ENCODE results near the gene ATXN7L2. TPM values are rescaled to one million over a fixed set of nuclear protein-coding genes. Genes with fewer than 3 reads are reported as not detected.
"Not testable (repeated sequence)": the region's sequence is repeated elsewhere in the genome, so short reads cannot be mapped to it uniquely, and the experiment has no call there.

Gene ATXN7L2, protein sequence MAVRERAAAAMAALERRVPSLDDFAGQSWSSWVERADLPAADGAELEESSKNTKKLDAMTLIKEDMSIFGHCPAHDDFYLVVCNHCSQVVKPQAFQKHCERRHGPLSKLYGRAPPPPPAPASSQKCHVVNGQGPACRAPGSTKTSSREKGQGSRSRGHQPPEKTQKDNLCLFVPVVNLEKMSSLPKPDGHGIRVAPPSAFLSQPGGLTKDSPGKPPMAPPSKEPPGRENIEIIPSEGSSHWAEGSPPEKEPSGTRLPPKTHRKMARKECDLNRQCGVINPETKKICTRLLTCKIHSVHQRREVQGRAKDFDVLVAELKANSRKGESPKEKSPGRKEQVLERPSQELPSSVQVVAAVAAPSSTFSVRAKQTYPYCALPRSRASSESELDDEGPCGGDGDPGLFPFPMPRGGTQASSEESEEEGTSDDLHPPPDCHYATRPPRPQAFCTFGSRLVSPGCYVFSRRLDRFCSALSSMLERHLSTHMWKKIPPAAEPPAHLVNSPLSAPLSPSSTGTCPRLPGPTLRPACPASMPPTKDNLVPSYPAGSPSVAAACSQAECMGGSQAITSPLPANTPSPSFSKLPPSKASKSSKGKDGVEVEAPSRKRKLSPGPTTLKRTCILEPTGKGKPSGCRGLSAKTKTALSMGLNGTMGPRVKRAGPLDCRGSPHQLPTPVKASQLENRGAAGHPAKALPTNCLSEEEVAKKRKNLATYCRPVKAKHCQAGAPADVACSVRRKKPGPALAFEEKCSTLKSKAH
- polyA plus RNA-seq (ENCODE audit: insufficient read length in 4 of 4) = 10 to 100 TPM in 2 of 4 donors, 1 to 10 TPM in 2; 9.0 to 10.2 (median 9.8) TPM

DNA sequence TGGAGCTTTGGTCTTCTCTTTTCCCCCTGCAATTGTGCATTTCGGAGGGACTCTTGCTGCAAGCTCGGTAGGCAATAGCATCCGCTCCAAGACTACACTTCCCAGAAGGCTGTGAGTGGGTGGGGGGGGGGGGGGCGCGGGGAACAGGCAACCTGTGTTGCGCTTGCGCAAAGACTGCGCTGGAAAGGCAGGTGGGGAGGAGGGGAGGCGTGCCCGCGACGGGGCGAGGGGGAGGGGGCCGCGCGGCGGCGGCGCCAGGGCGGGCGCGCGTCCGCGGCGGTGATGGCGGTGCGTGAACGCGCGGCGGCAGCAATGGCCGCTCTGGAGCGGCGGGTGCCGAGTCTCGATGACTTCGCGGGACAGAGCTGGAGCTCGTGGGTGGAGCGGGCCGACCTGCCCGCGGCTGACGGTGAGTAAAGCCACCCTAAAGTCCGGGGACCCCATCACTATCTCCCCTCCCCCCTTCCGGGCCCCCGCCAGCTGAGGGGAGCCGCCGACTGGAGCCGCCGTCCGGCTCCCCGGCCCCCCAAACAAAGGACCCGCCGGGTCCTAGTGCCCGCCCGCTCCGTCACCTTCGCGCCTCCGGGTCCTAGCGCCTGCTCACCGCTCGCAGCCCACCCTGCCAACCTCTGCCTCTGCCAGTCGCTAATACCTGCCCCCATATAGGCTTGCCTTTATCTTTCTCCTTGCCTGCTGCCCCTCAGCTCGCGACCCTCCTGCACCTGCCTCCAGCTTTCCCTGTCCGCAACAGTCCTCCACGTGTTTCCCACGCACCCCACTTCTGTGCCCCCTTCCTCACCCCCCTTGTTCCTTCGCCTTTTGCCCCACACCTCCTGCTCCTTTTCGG, at the start of gene ATXN7L2:
Gene ATXN7L2, plus strand, starts transcription at position 234 of the 847 bp plus-strand sequence. Its CDS starts 49 bp downstream, at position 283.
- peak; percentile 83 to 88 (median 84) for DNase-seq (ENCODE audit: low read depth in 4 of 4, low spot score in 3 of 4)

DNA sequence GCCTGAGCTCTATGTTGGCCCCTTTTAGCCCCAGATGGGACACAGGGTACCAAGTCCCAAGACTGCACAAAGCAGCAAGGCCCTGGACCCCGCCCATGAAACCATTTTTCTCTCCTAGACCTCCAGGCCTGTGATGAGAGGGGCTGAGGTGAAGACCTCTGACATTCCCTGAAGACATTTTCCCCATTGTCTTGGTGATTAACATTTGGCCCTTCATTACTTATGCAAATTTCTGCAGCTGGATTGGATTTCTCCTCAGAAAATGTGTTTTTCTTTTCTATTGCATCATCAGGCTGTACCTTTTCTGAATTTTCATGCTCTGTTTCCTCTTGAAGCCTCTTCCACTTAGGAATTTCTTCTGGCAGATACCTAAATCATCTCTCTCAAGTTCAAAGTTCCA, 49.2 kb upstream of the ATXN7L2 start:
- no peak for DNase-seq (ENCODE audit: low read depth in 4 of 4, low spot score in 3 of 4)

DNA sequence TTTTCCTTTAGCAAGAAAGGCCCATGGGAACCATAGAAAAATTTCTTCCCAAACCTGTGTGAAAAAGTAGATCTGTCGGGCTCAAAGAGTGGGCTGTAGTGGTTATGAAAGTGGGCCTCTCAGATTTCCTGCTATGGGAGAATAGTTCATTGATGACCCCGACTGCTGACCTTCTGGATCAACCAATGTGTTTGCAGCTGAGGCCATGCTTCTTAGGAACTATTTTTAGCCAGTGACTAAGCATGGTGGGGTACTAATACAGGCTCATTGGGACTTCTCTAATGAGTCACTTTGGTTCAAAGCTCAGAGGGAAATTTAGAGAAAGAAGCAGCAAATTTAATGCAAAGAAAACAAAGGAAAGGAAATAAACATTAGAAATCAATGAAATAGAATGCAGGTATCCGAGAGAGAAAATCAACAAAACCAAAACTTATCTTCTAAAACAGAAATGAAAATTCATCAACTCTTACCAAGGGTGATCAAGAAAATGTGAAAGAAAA, 44.9 kb upstream of the ATXN7L2 start:
- DNase-seq (ENCODE audit: low read depth in 4 of 4, low spot score in 3 of 4) = no peak

DNA sequence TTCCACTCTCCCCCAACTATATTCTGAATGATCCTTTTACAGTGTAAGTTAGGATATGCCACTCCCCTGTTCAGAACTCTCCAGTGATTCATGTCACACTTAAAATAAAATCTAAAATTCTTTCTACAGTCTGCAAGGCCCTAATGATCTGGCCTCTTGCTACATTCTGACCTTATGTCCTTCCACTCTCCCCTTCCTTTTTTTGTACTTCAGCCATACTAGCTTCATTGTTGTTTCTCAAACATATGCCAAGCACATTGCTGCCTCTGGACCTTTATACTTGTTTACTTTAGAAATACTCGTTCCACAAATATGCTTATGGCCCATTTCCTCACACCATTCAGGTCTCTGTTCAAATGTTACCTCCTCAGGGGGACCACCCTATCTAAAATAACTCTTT, 42.6 kb upstream of the ATXN7L2 start:
- no peak for DNase-seq (ENCODE audit: low read depth in 4 of 4, low spot score in 3 of 4)

DNA sequence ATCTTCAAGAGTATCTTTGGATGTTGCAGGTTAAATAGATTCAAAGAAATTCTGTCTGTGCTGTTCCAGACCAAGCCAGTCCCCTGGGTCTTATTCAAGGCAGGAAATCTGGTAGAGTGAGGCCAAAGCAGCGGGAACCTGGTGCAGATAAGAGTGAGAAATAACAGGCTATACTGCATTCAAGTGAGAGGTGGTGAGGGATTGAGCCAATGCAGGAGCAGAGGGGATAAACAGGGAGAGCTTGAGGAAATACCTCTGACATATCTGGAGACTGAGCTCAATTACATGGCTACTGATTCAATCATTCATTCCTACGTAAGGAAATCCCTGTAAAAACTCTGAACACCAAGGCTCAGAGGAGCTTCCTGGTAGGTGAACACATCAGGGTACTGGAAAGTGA, 40.2 kb upstream of the ATXN7L2 start:
- no peak for DNase-seq (ENCODE audit: low read depth in 4 of 4, low spot score in 3 of 4)

DNA sequence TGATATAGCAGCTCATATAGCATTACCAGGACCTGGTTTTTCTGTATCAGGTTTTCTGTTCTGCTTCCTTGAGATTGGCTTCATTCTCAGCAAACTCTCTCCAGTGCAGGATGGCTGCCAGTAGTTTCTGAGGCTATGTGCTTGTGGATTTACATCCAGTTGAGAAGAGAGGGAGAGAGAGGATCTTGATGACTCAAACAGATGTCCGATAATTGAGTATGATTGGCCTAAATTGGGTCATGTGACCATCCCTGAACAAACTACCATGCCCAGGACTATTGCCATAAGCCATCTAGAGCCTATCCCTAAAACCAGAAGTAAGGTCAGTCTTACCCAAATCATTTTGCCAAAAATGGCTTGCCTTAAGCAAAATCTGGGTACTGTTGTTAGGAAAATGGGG, 39.4 kb upstream of the ATXN7L2 start:
- DNase-seq (ENCODE audit: low read depth in 4 of 4, low spot score in 3 of 4) = no peak

DNA sequence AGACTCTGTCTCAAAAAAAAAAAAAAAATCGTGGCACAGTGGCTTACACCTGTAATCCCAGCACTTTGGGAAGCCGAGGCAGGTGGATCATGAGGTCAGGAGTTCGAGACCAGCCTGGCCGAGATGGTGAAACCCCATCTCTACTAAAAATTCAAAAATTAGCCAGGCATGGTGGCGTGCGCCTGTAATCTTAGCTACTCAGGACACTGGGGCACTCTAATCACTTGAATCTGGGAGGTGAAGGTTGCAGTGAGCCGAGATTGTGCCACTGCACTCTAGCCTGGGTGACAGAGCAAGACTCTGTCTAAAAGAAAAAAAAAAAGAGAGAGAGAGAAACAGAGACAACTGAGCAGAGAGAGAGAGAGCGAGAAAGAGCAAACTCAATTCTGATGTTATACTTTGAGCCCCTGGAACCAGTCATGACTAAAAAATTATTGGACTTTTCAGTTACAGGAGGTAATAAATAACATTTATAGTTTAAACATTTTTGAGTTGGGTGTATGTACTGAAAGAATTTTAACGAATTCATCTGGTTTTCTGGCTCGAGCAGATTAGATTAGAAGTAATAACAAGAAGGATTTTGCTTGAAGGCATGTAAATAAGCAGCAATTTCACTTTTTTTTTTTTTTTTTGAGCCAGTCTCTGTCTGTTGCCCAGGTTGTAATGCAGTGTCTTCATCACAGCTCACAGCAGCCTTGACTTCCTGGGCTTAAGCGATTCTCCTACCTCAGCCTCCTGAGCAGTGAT, 37.6 kb upstream of the ATXN7L2 start:
- DNase-seq (ENCODE audit: low read depth in 4 of 4, low spot score in 3 of 4) = not testable (repeated sequence)

DNA sequence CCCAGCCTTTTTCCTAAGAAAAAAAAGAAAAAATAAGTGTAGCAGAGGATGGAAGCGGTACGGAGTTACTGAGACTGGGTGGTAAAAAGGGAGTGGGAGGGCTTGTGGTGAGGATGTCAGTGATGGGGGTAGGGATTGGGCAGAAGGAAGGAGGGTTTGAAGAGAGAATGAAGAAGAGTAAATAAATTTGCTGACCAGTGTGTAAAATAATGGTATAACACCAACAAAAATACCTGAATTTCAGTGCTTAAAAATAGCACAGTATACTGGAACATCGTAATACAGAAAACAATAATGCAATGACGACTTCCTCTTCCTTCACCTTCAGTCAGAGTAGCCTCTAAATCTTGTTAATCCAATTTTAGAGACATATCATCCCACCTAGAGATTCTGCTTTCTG, 36.2 kb upstream of the ATXN7L2 start:
- DNase-seq (ENCODE audit: low read depth in 4 of 4, low spot score in 3 of 4) = no peak

DNA sequence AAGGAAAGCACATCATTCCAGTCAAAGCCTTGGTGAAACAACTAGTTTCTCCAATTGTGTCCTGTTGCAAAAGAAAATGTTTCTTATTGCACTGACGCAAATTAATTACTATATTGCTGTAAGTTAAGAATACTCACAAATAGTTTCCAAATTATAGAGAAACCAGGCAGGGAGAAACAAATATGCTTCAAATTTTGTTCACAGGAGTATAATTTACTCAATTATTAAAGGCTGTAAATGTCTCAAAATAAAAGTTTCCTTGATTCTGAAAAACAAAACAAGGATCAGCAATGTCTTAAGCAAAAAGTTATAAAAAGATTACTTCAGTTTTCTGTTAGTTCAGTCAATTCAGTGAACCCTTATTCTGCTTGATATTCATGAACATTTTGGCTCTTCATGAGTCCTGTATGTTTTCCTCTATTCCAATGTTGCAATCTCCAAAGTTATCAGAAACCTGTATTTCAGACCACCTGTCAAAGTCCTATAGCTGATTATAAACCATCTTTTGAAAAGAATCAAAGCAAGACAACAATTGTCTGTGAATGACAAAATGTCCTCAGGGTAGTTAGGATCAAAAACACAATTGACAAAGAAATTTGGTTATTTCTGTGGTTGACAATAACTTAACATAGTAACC, 29.1 kb upstream of the ATXN7L2 start:
- no peak for DNase-seq (ENCODE audit: low read depth in 4 of 4, low spot score in 3 of 4)

DNA sequence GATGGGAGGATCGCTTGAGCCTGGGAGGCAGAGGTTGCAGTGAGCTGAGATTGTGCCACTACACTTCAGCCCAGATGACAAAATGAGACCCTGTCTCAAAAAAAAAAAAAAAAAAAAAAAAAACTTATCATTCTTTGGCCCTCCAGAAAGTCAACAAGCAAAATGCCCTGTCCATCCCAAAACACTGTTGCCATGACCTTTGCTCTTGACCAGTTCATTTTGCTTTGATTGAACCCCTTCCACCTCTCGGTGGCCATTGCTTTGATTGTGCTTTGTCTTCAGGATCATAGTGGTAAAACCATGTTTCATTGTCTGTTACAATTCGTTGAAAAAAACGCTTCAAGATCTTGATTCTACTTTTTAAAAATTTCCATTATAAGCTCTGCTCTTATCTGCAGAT, 25.9 kb upstream of the ATXN7L2 start:
- DNase-seq (ENCODE audit: low read depth in 4 of 4, low spot score in 3 of 4) = no peak

DNA sequence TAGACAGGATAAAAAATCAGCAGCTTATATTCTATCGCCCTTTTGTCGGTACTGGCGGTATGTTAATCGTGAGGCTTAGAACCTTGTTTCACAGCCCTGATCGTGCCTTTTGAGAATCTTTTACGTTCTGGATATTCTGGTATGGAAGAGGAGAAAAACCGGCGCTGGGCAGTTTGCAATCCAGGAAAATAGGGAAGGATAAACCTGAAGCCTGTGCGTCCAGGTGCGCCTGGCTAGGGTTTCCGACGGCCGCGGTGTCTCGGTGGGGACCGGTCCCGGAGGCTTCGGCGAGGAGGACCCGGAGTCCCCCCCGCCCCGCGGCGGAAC, 17.6 kb upstream of the ATXN7L2 start:
- DNase-seq (ENCODE audit: low read depth in 4 of 4, low spot score in 3 of 4) = no peak

DNA sequence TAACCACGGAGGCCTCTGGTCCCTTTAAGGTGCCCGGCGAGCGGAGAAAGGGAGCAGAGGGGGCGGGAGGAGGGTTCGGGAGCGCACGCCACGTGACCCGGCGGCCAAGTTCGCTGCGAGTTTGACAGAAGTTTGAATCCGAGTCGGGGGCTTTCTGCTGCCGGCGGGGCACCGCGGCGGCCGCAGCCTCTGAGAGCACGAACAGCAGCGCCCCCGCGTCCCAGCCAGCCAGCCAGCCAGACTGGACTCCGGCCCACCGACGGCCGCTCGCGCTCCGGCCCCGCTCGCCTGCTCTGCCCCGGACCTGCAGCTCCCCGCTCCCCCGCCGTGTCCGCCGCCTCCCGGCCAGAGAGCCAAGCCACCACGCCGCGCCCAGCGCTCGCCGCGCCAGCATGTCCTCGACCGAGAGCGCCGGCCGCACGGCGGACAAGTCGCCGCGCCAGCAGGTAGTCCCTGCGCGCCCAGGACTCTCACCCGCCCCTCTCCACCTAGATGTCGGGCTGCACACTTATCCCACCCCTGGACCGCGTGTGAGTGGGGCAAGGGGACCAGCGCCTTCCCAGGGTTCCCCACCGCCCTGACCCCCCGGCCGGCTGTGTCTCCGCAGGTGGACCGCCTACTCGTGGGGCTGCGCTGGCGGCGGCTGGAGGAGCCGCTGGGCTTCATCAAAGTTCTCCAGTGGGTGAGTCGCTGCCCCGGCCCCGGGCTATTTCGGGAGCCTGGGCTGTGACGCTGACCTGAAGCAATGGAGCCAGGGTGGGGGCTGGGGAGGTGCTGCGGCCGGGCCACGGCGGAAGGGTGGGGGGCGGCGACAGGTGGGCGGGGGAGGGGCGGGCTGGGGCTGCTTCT, 17.0 kb upstream of the ATXN7L2 start, which contains the start of gene SYPL2:
Gene SYPL2, plus strand, starts transcription at position 95 of the 849 bp plus-strand sequence. Its CDS starts 298 bp downstream, at position 393.
- DNase-seq (ENCODE audit: low read depth in 4 of 4, low spot score in 3 of 4) = no peak

DNA sequence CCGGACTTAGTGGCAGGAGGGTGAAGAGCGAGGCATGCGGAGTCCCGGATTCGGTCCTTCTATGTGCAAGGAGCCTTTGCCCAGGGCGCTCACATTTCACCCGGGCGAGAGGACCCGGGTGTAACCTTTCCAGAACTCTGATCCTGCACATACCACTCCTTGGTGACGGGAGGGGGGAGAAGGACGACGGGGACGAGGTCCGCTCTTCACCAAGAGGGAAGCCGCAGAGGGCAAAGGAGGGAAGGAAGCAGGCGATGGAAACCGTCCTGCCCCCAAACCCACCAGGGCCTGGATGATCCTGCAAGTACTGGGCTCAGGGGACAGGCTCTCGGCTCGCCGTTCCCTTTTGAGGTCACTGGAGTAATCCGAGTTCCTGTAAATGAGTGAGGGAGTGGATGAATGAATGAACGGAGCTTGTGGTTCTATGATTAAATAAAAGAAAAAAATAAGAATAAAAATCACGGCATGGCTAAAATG, 16.4 kb upstream of the ATXN7L2 start:
- DNase-seq (ENCODE audit: low read depth in 4 of 4, low spot score in 3 of 4) = no peak

DNA sequence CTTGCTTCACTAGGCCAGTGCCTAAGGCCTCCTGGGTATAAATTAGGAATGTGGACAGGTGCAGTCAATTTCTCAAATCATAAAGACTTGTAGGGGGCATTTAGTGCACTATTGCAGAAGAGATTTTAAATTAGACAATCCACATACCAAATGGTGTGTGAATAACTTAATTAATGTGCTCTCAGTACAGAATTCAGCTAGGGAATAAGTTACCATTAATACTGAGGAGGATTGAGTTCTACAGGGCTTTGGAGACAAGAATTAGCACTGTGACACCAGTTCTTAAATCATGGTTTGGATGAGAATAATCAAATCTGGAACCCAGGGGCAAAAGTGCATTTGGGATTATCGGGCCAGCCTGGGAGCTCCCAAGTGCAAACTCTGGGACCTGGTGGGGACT, 15.6 kb upstream of the ATXN7L2 start:
- DNase-seq (ENCODE audit: low read depth in 4 of 4, low spot score in 3 of 4) = no peak

DNA sequence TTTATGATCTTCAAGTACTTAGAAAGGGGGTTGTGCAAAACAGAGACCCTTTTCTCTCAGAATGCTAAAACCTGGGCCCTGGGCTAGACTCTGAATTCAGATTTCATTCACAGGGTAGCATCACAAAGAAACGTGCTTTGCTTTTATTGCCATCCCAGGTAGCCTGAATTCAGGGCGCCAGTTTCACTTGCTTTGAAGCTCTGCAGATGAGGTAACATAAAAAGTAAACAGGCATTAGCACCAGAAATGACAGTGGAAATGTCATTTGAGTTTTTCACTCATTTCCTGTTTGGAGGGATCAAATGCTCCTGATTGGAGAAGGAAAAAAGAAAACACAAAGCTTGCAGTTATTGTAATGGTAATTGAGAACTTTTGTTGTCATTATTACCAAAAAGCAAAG, 14.8 kb upstream of the ATXN7L2 start:
- DNase-seq (ENCODE audit: low read depth in 4 of 4, low spot score in 3 of 4) = no peak

DNA sequence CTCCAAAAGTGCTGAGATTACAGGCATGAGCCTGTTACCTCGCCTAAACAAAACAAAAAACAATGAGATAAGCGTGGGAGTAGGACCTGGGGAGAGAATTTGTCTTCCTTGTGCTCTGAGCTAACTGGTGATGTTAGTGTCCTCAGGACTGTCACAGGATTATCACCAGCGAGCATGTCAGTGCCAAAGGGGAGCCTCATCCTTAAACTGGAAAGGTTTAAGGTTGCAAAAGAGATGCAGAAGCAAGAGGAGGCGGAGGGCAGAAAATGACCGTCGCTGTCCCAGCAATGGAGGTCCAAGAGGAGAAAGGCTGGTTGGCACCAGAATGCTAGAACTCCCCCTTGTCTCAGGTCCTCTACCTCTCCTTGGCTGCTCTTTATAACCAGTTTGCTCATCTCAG, 13.5 kb upstream of the ATXN7L2 start:
- no peak for DNase-seq (ENCODE audit: low read depth in 4 of 4, low spot score in 3 of 4)

DNA sequence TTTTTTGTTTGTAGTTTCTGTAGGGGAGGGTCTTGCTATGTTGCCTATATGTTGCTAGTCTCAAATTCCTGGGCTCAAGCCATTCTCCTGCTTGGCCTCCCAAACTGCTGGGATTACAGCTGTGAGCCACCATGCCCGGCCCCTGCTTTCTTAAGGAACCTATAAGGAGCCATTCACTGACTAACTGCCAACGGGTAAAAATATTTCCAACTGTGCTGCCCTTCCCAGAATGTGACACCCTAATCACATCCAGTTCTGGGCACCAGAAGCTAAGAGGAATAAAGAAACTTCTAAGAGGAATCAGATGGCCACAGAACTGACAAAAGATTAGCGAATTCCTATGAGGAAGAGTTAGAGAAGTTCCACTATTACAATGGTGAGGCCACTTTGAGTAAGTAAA, 10.9 kb upstream of the ATXN7L2 start:
- DNase-seq (ENCODE audit: low read depth in 4 of 4, low spot score in 3 of 4) = no peak

DNA sequence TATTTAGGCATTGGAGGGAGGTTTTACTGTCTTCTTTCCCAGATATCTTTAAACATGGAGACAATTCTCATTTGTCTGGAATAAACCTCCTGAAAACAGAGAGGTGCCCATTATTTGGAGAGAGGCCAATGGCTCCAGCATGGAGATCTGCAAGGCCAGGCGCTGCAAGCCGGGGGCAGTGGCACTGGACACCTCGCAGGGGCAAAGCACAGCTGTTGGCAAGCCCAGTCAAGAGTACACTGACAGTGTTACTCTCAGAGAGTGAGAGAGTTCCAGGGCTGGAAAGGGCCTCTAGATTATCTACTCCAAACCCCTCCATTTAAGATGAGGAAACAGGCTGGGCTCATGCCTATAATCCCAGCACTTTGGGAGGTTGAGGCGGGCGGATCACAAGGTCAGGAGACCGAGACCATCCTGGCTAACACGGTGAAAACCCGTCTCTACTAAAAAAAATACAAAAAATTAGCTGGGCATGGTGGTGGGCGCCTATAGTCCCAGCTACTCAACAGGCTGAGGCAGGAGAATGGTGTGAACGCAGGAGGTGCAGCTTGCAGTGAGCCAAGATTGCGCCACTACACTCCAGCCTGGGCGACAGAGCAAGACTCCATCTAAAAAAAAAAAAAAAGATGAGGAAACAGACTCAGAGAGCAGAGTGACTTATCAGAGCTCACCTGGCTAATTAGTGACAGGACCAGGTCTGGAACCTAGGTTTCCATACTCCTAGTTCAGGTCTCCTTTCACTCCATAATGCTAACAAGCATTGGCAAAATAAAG, 10.2 kb upstream of the ATXN7L2 start:
- not testable (repeated sequence) for DNase-seq (ENCODE audit: low read depth in 4 of 4, low spot score in 3 of 4)
